Lung (tissue), 12 donors: Measurements from ENCODE around the gene SLC8A1. TPM values are rescaled to one million over a fixed set of nuclear protein-coding genes. Genes with fewer than 3 reads are reported as not detected.

ENCODE experiments used
- ATAC-seq: fragments of 200-7000 bp; cut with Tn5 transposase; one replicate; pipeline ENCODE4 v1.9.1; 2020; ENCODE audit warnings: moderate number of reproducible peaks; ENCODE audit not compliant: insufficient read depth, low FRiP score
- DNase-seq, 3 donors: peaks; one replicate each; pipeline ENCODE4 v3.0.0-alpha.2; 2013 to 2017
- H3K27ac ChIP-seq, 2 donors: one replicate each; pipeline ENCODE4 v1.5.1; 2013; ENCODE audit warnings: mild to moderate bottlenecking in 2 of 2, moderate library complexity in 2 of 2, control low read depth in 1 of 2, inconsistent platforms in 1 of 2, low read depth in 1 of 2, low read length in 1 of 2
- H3K27me3 ChIP-seq, 3 donors: one replicate each; pipeline ENCODE4 v1.5.1; 2013; ENCODE audit warnings: low read length in 2 of 3; ENCODE audit not compliant: control insufficient read depth in 3 of 3, insufficient read depth in 3 of 3
- H3K36me3 ChIP-seq, 4 donors: one replicate each; pipeline ENCODE4 v1.5.1; 2013; ENCODE audit warnings: low read length in 4 of 4, mild to moderate bottlenecking in 1 of 4, moderate library complexity in 1 of 4; ENCODE audit not compliant: control insufficient read depth in 4 of 4, insufficient read depth in 4 of 4
- H3K4me1 ChIP-seq, 5 donors: one replicate each; pipeline ENCODE4 v1.5.1; 2013; ENCODE audit warnings: low read length in 5 of 5, mild to moderate bottlenecking in 2 of 5, moderate library complexity in 1 of 5; ENCODE audit not compliant: control insufficient read depth in 5 of 5, insufficient read depth in 5 of 5
- H3K4me3 ChIP-seq: one replicate; pipeline ENCODE4 v1.5.1; 2013; ENCODE audit warnings: mild to moderate bottlenecking, control low read depth, moderate library complexity
- H3K9ac ChIP-seq, 2 donors: one replicate each; pipeline ENCODE4 v1.5.1; 2013; ENCODE audit warnings: low read length in 2 of 2, control low read depth in 1 of 2; ENCODE audit not compliant: insufficient read depth in 1 of 2
- H3K9me3 ChIP-seq, 4 donors: one replicate each; pipeline ENCODE4 v1.5.1; 2013; ENCODE audit warnings: low read length in 3 of 4, mild to moderate bottlenecking in 1 of 4, moderate library complexity in 1 of 4; ENCODE audit not compliant: control insufficient read depth in 4 of 4, insufficient read depth in 3 of 4
- CTCF ChIP-seq: IDR thresholded peaks from 2 replicates; pipeline ENCODE4 v1.5.1; 2012; ENCODE audit warnings: mild to moderate bottlenecking; ENCODE audit errors: control extremely low read depth, extremely low read depth
- WGBS, 2 donors: extraction: QIAGEN DNeasy Blood & Tissue Kit; methylation state at CpG; one replicate each; pipeline ENCODE4 v1.1.7; 2013; 5-methylcytosine and 5-hydroxymethylcytosine counted together
- polyA plus RNA-seq, 2 donors: library from polyadenylated mRNA; stranded (reverse); fragments of 200-250 nt; gene quantifications; one replicate each; pipeline ENCODE4 v1.2.1, GENCODE V29; 2013
- total RNA-seq, 2 donors: library from RNA; depleted of rRNA in 1 of 2; stranded (reverse); fragments of >200 nt in 1 of 2; gene quantifications; one replicate each; pipeline ENCODE4 v1.2.1, GENCODE V29; 2014 to 2021
- donor health status: control.
- donor health status: control.
- donor health status: Bipolar disorder and iron deficiency.
- donor health status: healthy.
- donor health status: DM: yes; HTN: yes; CAD: no.

Gene SLC8A1
- total and polyA plus RNA-seq, 4 donors: 1.2 to 34.7 (median 18.4) TPM

GRCh38 chr2:40230707-40231432 is 221.0 kb downstream of the SLC8A1 start:
- DNase-seq (no peak), ATAC-seq (no peak)
- no peak overlapping the region for H3K9ac ChIP-seq
- no peaks in the 10 kb centered on the region for H3K36me3 ChIP-seq
- no peaks in the 10 kb centered on the region for H3K9me3 ChIP-seq
- H3K27ac ChIP-seq: no peak overlapping the region
- H3K4me1 ChIP-seq: peaks cover 0 to 18% (median 0%) of the 10 kb centered on the region in 5 donors
- no peaks in the 10 kb centered on the region for H3K27me3 ChIP-seq
- no peak for TF ChIP-seq CTCF
- 77 to 82% methylated on average over 3 of the region's 3 CpGs for WGBS, 2 donors
- H3K4me3 ChIP-seq: no peak overlapping the region

GRCh38 chr2:40230186-40230585 is 221.7 kb downstream of the SLC8A1 start:
- DNase-seq (no peak), ATAC-seq (no peak)
- H3K36me3 ChIP-seq: no peaks in the 10 kb centered on the region
- WGBS, 2 donors: 92 to 94% methylated on average over 1 of the region's 1 CpG
- H3K27ac ChIP-seq: no peak overlapping the region
- H3K4me3 ChIP-seq: no peak overlapping the region
- no peak for TF ChIP-seq CTCF
- H3K4me1 ChIP-seq: peaks cover 0 to 18% (median 0%) of the 10 kb centered on the region in 5 donors
- H3K27me3 ChIP-seq: no peaks in the 10 kb centered on the region
- H3K9me3 ChIP-seq: no peaks in the 10 kb centered on the region
- no peak overlapping the region for H3K9ac ChIP-seq

GRCh38 chr2:40228310-40228709 is 223.6 kb downstream of the SLC8A1 start:
- H3K4me3 ChIP-seq: no peak overlapping the region
- no peaks in the 10 kb centered on the region for H3K36me3 ChIP-seq
- H3K27me3 ChIP-seq: no peaks in the 10 kb centered on the region
- ATAC-seq (no peak), DNase-seq (no peak)
- H3K27ac ChIP-seq: no peak overlapping the region
- WGBS, 2 donors: 81 to 89% methylated on average over 3 of the region's 3 CpGs
- no peak for TF ChIP-seq CTCF
- no peaks in the 10 kb centered on the region for H3K9me3 ChIP-seq
- H3K4me1 ChIP-seq: peaks cover 0 to 21% (median 0%) of the 10 kb centered on the region in 5 donors
- H3K9ac ChIP-seq: no peak overlapping the region
